Stimulated activated CD4-positive, alpha-beta T cell treated with anti-CD3 and anti-CD28 coated beads, Interleukin-2, amount 100 ng/mL, for 48 hours (primary cell): ENCODE data around the gene PUSL1.

Source experiments
- DNase-seq, 2 donors: peaks; one replicate each; pipeline ENCODE4 v3.0.0-alpha.2; 2020

The PUSL1 gene

GRCh38 chr1:1356796-1357401, 48.5 kb downstream of the PUSL1 start:
- no peak for DNase-seq

- DNase-seq: no peak
Measured at GRCh38 chr1:1357871-1358432, 49.6 kb downstream of the PUSL1 start.

- DNase-seq: no peak
Measured at GRCh38 chr1:1358433-1359271, 50.3 kb downstream of the PUSL1 start, which contains the start of gene MXRA8. MXRA8 (minus strand) TSS chr1:1358555; CDS start chr1:1358504, 51 bp downstream.

GRCh38 chr1:1359308-1359663, 50.9 kb downstream of the PUSL1 start:
- DNase-seq: no peak

GRCh38 chr1:1359664-1360468, 51.5 kb downstream of the PUSL1 start:
- DNase-seq: no peak

- DNase-seq: no peak
Measured at GRCh38 chr1:1360506-1361169, 52.2 kb downstream of the PUSL1 start.
